Ishikawa (cell line): ENCODE data around the gene N4BP2L1.

Experiments
- CEBPB ChIP-seq: IDR thresholded peaks from 2 replicates; pipeline ENCODE4 v1.6.1; 2012
- NFIC ChIP-seq: IDR thresholded peaks from 2 replicates; pipeline ENCODE4 v1.6.1; 2012
- TAF1 ChIP-seq: IDR thresholded peaks from 2 replicates; pipeline ENCODE4 v1.6.1; 2012; ENCODE audit warnings: low read depth, mild to moderate bottlenecking
- YY1 ChIP-seq: IDR thresholded peaks from 2 replicates; pipeline ENCODE4 v1.6.1; 2012; ENCODE audit warnings: low read depth
- ZBTB7A ChIP-seq: IDR thresholded peaks from 2 replicates; pipeline ENCODE4 v1.6.1; 2012; ENCODE audit warnings: low read depth

DNA sequence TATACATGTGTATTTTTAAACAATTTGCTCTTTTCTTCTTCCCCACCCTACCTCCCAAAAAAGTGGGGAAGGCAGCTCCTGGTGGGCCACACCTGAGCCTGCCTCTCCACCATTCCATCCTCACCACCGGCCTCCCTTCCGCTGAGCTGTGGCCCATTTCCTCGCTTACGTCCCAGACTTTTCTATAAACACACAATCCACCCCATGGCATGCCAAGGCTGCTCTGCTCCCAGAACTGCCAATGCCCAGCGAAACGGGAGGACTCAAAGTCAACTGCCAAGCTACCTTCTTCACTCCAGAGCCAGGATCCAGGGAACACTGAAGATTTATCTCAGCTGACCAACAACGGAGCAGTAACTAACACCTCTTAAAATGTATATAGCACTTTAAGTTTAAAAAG, 2.8 kb downstream of the N4BP2L1 start:
- no peak for TF ChIP-seq CEBPB
- TF ChIP-seq YY1 = no peak
- no peak for TF ChIP-seq TAF1
- TF ChIP-seq ZBTB7A = no peak
- no peak for TF ChIP-seq NFIC
